IMR-90 (cell line): Measurements from ENCODE around the gene ATP4B. TPM values are rescaled to one million over a fixed set of nuclear protein-coding genes. Genes with fewer than 3 reads are reported as not detected.

Experiments used
- ATAC-seq: fragments of 200-7000 bp; cut with Tn5 transposase; 2 replicates; pipeline ENCODE4 v1.9.1; 2020; ENCODE audit warnings: low read depth, mild to moderate bottlenecking, moderate library complexity
- BruUV-seq: library from RNA; stranded (reverse); fragments of 400-500 nt; replicated peaks from 2 replicates; lab custom pipeline; 2021; lab: Mats Ljungman, UMichigan
- CTCF ChIA-PET: fragments of 300-600 bp; formaldehyde crosslinking; extraction: SDS; loops from one replicate; lab custom pipeline; 2021; ENCODE audit warnings: antibody characterized with exemption; lab: Yijun Ruan, JAX
- POLR2A ChIA-PET: fragments of 300-600 bp; sonication (Branson Sonifier 250); formaldehyde crosslinking; loops from one replicate; lab custom pipeline; 2022; ENCODE audit warnings: antibody characterized with exemption; ENCODE audit not compliant: unreplicated experiment; lab: Charles Lee
- DNase-seq: peaks from one replicate; pipeline ENCODE4 v3.0.0; 2013
- H2AFZ ChIP-seq: replicated peaks from 2 replicates; pipeline ENCODE3; 2013; ENCODE audit warnings: low read length, mild to moderate bottlenecking; ENCODE audit not compliant: poor library complexity
- H2AK5ac ChIP-seq: 2 replicates; pipeline ENCODE4 v1.6.1; 2013; ENCODE audit warnings: low read depth, low read length, inconsistent platforms
- H2AK9ac ChIP-seq: replicated peaks from 2 replicates; pipeline ENCODE3; 2013; ENCODE audit warnings: mild to moderate bottlenecking, low read depth, low read length, moderate library complexity; ENCODE audit not compliant: poor library complexity
- H2BK120ac ChIP-seq: 2 replicates; pipeline ENCODE4 v1.6.1; 2013; ENCODE audit warnings: low read depth, low read length, inconsistent platforms
- H2BK15ac ChIP-seq: 3 replicates; pipeline ENCODE4 v1.6.1; 2013; ENCODE audit warnings: low read depth, low read length, inconsistent platforms
- H2BK20ac ChIP-seq: 2 replicates; pipeline ENCODE4 v1.6.1; 2013; ENCODE audit warnings: low read depth, mild to moderate bottlenecking, inconsistent platforms, low read length, moderate library complexity
- H2BK5ac ChIP-seq: 2 replicates; pipeline ENCODE4 v1.6.1; 2013; ENCODE audit warnings: mild to moderate bottlenecking, low read depth, low read length, inconsistent platforms; ENCODE audit not compliant: poor library complexity, severe bottlenecking
- H3K14ac ChIP-seq: replicated peaks from 2 replicates; pipeline ENCODE4 v1.6.1; 2013; ENCODE audit warnings: low read depth, low read length, inconsistent platforms
- H3K18ac ChIP-seq: 2 replicates; pipeline ENCODE4 v1.6.1; 2013; ENCODE audit warnings: low read depth, low read length, control low read depth
- H3K23ac ChIP-seq: 2 replicates; pipeline ENCODE4 v1.6.1; 2013; ENCODE audit warnings: low read depth, low read length, inconsistent platforms
- H3K27ac ChIP-seq: 2 replicates; pipeline ENCODE4 v1.5.1; 2013; ENCODE audit warnings: mild to moderate bottlenecking, control low read depth, low read length; ENCODE audit not compliant: insufficient read depth
- H3K27me3 ChIP-seq: 2 replicates; pipeline ENCODE4 v1.6.1; 2013; ENCODE audit warnings: low read length; ENCODE audit not compliant: control insufficient read depth, insufficient read depth
- H3K36me3 ChIP-seq: 2 replicates; pipeline ENCODE4 v1.6.1; 2013; ENCODE audit warnings: low read length, mixed read lengths; ENCODE audit not compliant: control insufficient read depth, insufficient read depth
- H3K4ac ChIP-seq: 2 replicates; pipeline ENCODE4 v1.6.1; 2013; ENCODE audit warnings: low read depth, low read length, inconsistent platforms
- H3K4me1 ChIP-seq: 2 replicates; pipeline ENCODE4 v1.6.1; 2013; ENCODE audit warnings: low read length, mixed read lengths; ENCODE audit not compliant: control insufficient read depth, insufficient read depth
- H3K4me2 ChIP-seq: 2 replicates; pipeline ENCODE4 v1.6.1; 2013; ENCODE audit warnings: low read depth, mild to moderate bottlenecking, control low read depth, low read length, moderate library complexity
- H3K4me3 ChIP-seq: 2 replicates; pipeline ENCODE4 v1.5.1; 2013; ENCODE audit warnings: low read depth, mild to moderate bottlenecking, control low read depth, low read length, moderate library complexity; ENCODE audit not compliant: insufficient read depth
- H3K56ac ChIP-seq: 2 replicates; pipeline ENCODE4 v1.6.1; 2013; ENCODE audit warnings: low read length, inconsistent platforms; ENCODE audit not compliant: insufficient read depth; ENCODE audit errors: extremely low read depth
- H3K79me1 ChIP-seq, 2 experiments: 2 replicates each; pipeline ENCODE4 v1.6.1; 2013; ENCODE audit warnings: low read length in 2 of 2, inconsistent platforms in 1 of 2, low read depth in 1 of 2
- H3K9ac ChIP-seq: 2 replicates; pipeline ENCODE4 v1.6.1; 2013; ENCODE audit warnings: low read depth, low read length, control low read depth
- H3K9me1 ChIP-seq: 2 replicates; pipeline ENCODE4 v1.6.1; 2013; ENCODE audit warnings: low read length, inconsistent platforms; ENCODE audit not compliant: insufficient read depth
- H3K9me3 ChIP-seq: 2 replicates; pipeline ENCODE4 v1.6.1; 2013; ENCODE audit warnings: low read length; ENCODE audit not compliant: control insufficient read depth, insufficient read depth
- H4K20me1 ChIP-seq: 2 replicates; pipeline ENCODE4 v1.6.1; 2013; ENCODE audit warnings: low read length, inconsistent platforms; ENCODE audit not compliant: insufficient read depth
- H4K5ac ChIP-seq: 2 replicates; pipeline ENCODE4 v1.6.1; 2013; ENCODE audit warnings: mild to moderate bottlenecking, low read depth, low read length, control low read depth
- H4K8ac ChIP-seq, 2 experiments: 2 replicates each; pipeline ENCODE4 v1.6.1; 2013; ENCODE audit warnings: low read depth in 2 of 2, low read length in 2 of 2, control low read depth in 1 of 2, inconsistent platforms in 1 of 2
- H4K91ac ChIP-seq: 2 replicates; pipeline ENCODE4 v1.6.1; 2013; ENCODE audit warnings: low read depth, low read length, inconsistent platforms; ENCODE audit not compliant: insufficient read depth
- BHLHE40 ChIP-seq: fragments of 150-350 bp; IDR thresholded peaks from 2 replicates; pipeline ENCODE4 v1.6.1; 2016; ENCODE audit warnings: mild to moderate bottlenecking, low read depth, low read length
- CEBPB ChIP-seq: IDR thresholded peaks from 2 replicates; pipeline ENCODE4 v1.6.1; 2012; ENCODE audit warnings: low read depth, low read length, improper control_type of control experiment
- CHD1 ChIP-seq: IDR thresholded peaks from 2 replicates; pipeline ENCODE4 v1.6.1; 2012; ENCODE audit warnings: low read depth, low read length, improper control_type of control experiment
- FOS ChIP-seq: fragments of 150-350 bp; IDR thresholded peaks from 2 replicates; pipeline ENCODE4 v1.6.1; 2016; ENCODE audit warnings: low read depth, low read length
- MAFK ChIP-seq: IDR thresholded peaks from 2 replicates; pipeline ENCODE4 v1.6.1; 2012; ENCODE audit warnings: low read depth, low read length, improper control_type of control experiment
- MAZ ChIP-seq: IDR thresholded peaks from 2 replicates; pipeline ENCODE4 v1.6.1; 2012; ENCODE audit warnings: low read depth, mild to moderate bottlenecking, low read length, improper control_type of control experiment, moderate library complexity, borderline replicate concordance
- MXI1 ChIP-seq: IDR thresholded peaks from 2 replicates; pipeline ENCODE4 v1.6.1; 2012; ENCODE audit warnings: low read depth, mild to moderate bottlenecking, low read length, moderate library complexity, borderline replicate concordance
- NFE2L2 ChIP-seq: fragments of 150-350 bp; IDR thresholded peaks from 2 replicates; pipeline ENCODE4 v1.6.1; 2016; ENCODE audit warnings: low read depth, mild to moderate bottlenecking, low read length
- POLR2A ChIP-seq: IDR thresholded peaks from 2 replicates; pipeline ENCODE4 v1.6.1; 2012; ENCODE audit warnings: mild to moderate bottlenecking, low read depth, low read length
- RAD21 ChIP-seq: IDR thresholded peaks from 2 replicates; pipeline ENCODE4 v1.6.1; 2012; ENCODE audit warnings: low read length, improper control_type of control experiment
- RCOR1 ChIP-seq: IDR thresholded peaks from 2 replicates; pipeline ENCODE4 v1.6.1; 2012; ENCODE audit warnings: mild to moderate bottlenecking, low read length, improper control_type of control experiment; ENCODE audit not compliant: insufficient replicate concordance
- RFX5 ChIP-seq: IDR thresholded peaks from 2 replicates; pipeline ENCODE4 v1.8.0; 2012; ENCODE audit warnings: low read depth, mild to moderate bottlenecking, low read length, moderate library complexity
- SMC3 ChIP-seq: fragments of 150-350 bp; IDR thresholded peaks from 2 replicates; pipeline ENCODE4 v1.6.1; 2016; ENCODE audit warnings: low read depth, mild to moderate bottlenecking, antibody characterized with exemption, low read length, moderate library complexity
- WGBS, 2 experiments: methylation state at CpG; one replicate each; pipeline versions ENCODE4 v1.1.5 to v1.1.7; 2013; ENCODE audit warnings: missing lambda C conversion rate in 2 of 2; ENCODE audit not compliant: insufficient read length in 1 of 2; ENCODE audit errors: extremely low coverage in 2 of 2; 5-methylcytosine and 5-hydroxymethylcytosine counted together
- dilution Hi-C: fragments of 300-500 bp; cut with HindIII; formaldehyde crosslinking; loops from one replicate; pipeline ENCODE4 v1.14.3; 2018; ENCODE audit warnings: low sequenced_read_pairs; ENCODE audit not compliant: unreplicated experiment
- in situ Hi-C: fragments of 300-500 bp; cut with MboI; formaldehyde crosslinking; loops from 3 replicates; pipeline ENCODE4 v1.14.3; 2019; ENCODE audit warnings: low sequenced_read_pairs, inconsistent platforms, mixed read lengths
- intact Hi-C: fragments of 100-400 bp; cut with micrococcal nuclease; formaldehyde crosslinking; loops from 2 replicates; pipeline ENCODE4 v1.10.0; 2022
- polyA plus RNA-seq, 3 experiments: library from polyadenylated mRNA; depleted of rRNA; stranded (reverse); fragments of >200 nt; gene quantifications; 2 replicates each; pipeline ENCODE4 v1.2.3, GENCODE V29; 2012; ENCODE audit warnings: low replicate concordance in 1 of 3
- total RNA-seq: library from RNA; depleted of rRNA; stranded (reverse); fragments of >200 nt; gene quantifications from 2 replicates; pipeline ENCODE4 v1.2.3, GENCODE V29; 2012
- TF ChIP-seq, protein P1 (sequence below): fragments of 150-350 bp; IDR thresholded peaks from 2 replicates; pipeline ENCODE4 v1.6.1; 2016; ENCODE audit warnings: low read depth, mild to moderate bottlenecking, low read length, moderate library complexity, borderline replicate concordance
- TF ChIP-seq, protein P2 (sequence below): conservative IDR thresholded peaks from 2 replicates; pipeline ENCODE4 v1.5.1; 2012; ENCODE audit warnings: mild to moderate bottlenecking, low read depth, low read length, improper control_type of control experiment
- TF ChIP-seq, protein P3 (sequence below): fragments of 150-350 bp; IDR thresholded peaks from 2 replicates; pipeline ENCODE4 v1.6.1; 2017; ENCODE audit warnings: mild to moderate bottlenecking, antibody characterized with exemption, low read length, low read depth

The ATP4B gene
- total and polyA plus RNA-seq, 2 of the 4 experiments (the other 2 are of a cell fraction) = not detected

DNA sequence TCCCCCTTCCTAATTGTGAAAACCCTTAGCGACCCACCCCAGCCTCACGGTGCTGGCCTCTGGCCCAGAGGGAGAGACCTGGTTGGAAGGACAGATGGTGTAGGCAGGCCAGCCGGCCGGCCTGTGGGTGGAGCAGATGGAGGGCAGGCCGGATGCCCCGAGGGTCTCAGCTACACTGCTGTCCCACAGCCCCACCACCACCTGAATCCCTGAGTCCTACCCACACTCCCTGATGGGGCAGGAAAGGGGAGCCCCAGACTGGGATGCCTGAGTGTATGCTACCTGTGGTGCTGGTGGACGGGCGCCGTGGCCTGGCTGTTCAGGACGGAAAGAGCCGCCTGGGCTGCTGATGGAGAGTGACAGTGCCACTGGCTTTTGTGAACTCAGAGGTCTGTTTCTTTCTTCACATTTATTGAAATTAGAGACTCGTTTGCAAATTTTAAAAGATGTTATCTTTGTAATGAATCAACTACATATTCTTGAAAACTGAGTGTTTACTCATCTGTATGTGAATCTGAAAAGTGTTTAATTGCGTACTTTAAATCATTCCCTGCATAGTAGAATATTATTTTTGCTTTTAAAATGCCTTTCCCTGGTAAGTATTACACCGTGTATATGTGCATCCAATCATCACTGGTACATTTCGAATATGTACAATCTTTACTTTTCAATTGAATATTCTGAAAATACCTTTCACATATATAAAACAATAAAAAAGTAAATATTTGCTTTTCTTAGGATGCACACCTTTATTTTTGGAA lies 37.8 kb downstream of the ATP4B start:
- Histone ChIP-seq H3K27ac (no peak overlapping the region), H3K27me3 (no peaks in the 10 kb centered on the region), H3K79me1 (peaks cover 21 to 66% of the 10 kb centered on the region in 2 experiments), H2BK120ac (no peak overlapping the region), H3K23ac (no peak overlapping the region), H3K9ac (no peak overlapping the region), H3K36me3 (peaks cover 21% of the 10 kb centered on the region), H4K5ac (no peak overlapping the region), H3K4me1 (peaks cover 13% of the 10 kb centered on the region), H2AK5ac (no peak overlapping the region), H2BK5ac (no peak overlapping the region), H3K9me1 (0 out of 2 replicates have a peak, but pooled peaks cover 8% of the 10 kb centered on the region), H3K14ac (no peak overlapping the region), H2BK15ac (no peak overlapping the region), H3K56ac (no peak overlapping the region), H3K4ac (no peak overlapping the region), H4K91ac (no peak overlapping the region), H3K18ac (no peak overlapping the region), H2BK20ac (no peak overlapping the region), H2AK9ac (no peak overlapping the region), H2AFZ (no peak overlapping the region), H4K8ac (no peak overlapping the region), H3K9me3 (no peaks in the 10 kb centered on the region), H3K4me3 (no peak overlapping the region), H3K4me2 (no peak overlapping the region), H4K20me1 (peaks cover 63% of the 10 kb centered on the region)
- no TSS peak for BruUV-seq
- ChIA-PET CTCF (no interaction called here), POLR2A (no interaction called here)
- 100% methylated on average over 3 of the region's 15 CpGs; no CpG with 5 or more reads in 1 of the 2 experiments for WGBS, 2 experiments
- in situ Hi-C loops = no loop called here
- ATAC-seq = no peak
- no peak for DNase-seq
- no peak for TF ChIP-seq RFX5
- TF ChIP-seq, protein P1, sequence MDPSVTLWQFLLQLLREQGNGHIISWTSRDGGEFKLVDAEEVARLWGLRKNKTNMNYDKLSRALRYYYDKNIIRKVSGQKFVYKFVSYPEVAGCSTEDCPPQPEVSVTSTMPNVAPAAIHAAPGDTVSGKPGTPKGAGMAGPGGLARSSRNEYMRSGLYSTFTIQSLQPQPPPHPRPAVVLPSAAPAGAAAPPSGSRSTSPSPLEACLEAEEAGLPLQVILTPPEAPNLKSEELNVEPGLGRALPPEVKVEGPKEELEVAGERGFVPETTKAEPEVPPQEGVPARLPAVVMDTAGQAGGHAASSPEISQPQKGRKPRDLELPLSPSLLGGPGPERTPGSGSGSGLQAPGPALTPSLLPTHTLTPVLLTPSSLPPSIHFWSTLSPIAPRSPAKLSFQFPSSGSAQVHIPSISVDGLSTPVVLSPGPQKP = no peak
- TF ChIP-seq POLR2A = no peak
- TF ChIP-seq RAD21 = no peak
- no peak for TF ChIP-seq MAFK
- no peak for TF ChIP-seq MXI1
- TF ChIP-seq BHLHE40 = no peak
- TF ChIP-seq CEBPB = no peak
- TF ChIP-seq SMC3 = no peak
- TF ChIP-seq, protein P2, sequence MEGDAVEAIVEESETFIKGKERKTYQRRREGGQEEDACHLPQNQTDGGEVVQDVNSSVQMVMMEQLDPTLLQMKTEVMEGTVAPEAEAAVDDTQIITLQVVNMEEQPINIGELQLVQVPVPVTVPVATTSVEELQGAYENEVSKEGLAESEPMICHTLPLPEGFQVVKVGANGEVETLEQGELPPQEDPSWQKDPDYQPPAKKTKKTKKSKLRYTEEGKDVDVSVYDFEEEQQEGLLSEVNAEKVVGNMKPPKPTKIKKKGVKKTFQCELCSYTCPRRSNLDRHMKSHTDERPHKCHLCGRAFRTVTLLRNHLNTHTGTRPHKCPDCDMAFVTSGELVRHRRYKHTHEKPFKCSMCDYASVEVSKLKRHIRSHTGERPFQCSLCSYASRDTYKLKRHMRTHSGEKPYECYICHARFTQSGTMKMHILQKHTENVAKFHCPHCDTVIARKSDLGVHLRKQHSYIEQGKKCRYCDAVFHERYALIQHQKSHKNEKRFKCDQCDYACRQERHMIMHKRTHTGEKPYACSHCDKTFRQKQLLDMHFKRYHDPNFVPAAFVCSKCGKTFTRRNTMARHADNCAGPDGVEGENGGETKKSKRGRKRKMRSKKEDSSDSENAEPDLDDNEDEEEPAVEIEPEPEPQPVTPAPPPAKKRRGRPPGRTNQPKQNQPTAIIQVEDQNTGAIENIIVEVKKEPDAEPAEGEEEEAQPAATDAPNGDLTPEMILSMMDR = no peak
- TF ChIP-seq FOS = no peak
- TF ChIP-seq, protein P3, sequence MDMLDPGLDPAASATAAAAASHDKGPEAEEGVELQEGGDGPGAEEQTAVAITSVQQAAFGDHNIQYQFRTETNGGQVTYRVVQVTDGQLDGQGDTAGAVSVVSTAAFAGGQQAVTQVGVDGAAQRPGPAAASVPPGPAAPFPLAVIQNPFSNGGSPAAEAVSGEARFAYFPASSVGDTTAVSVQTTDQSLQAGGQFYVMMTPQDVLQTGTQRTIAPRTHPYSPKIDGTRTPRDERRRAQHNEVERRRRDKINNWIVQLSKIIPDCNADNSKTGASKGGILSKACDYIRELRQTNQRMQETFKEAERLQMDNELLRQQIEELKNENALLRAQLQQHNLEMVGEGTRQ = no peak
- TF ChIP-seq CHD1 = no peak
- TF ChIP-seq RCOR1 = no peak
- no peak for TF ChIP-seq NFE2L2
- TF ChIP-seq MAZ = no peak
- intact Hi-C loops = no loop called here
- dilution Hi-C loops = no loop called here
